Left lung (tissue), 14 donors: Measurements from ENCODE around the gene FARP2. TPM values are rescaled to one million over a fixed set of nuclear protein-coding genes. Genes with fewer than 3 reads are reported as not detected.
A peak's percentile ranks its signal among the peaks of the same experiment; 100 is the strongest.

Source experiments
- ATAC-seq: fragments of 200-7000 bp; cut with Tn5 transposase; one replicate; pipeline ENCODE4 v1.9.1; 2020; ENCODE audit warnings: moderate library complexity
- DNase-seq, 4 donors: peaks; one replicate each; pipeline ENCODE4 v3.0.0-alpha.2; 2013 to 2020
- H3K27ac ChIP-seq, 2 donors: fragments of 200-600 bp; sonication (generic) in 1 of 2; one replicate each; pipeline versions ENCODE4 v1.5.0 to v1.8.0; 2020 to 2021
- H3K27me3 ChIP-seq, 2 donors: fragments of 200-600 bp; sonication (generic) in 1 of 2; one replicate each; pipeline versions ENCODE4 v1.5.0 to v1.8.0; 2020 to 2021
- H3K36me3 ChIP-seq, 2 donors: fragments of 200-600 bp; sonication (generic) in 1 of 2; one replicate each; pipeline versions ENCODE4 v1.5.0 to v1.8.0; 2020 to 2021
- H3K4me1 ChIP-seq, 2 donors: fragments of 200-600 bp; one replicate each; pipeline ENCODE4 v1.8.0; 2021
- H3K4me3 ChIP-seq, 2 donors: fragments of 200-600 bp; sonication (generic) in 1 of 2; one replicate each; pipeline versions ENCODE4 v1.5.0 to v1.8.0; 2020 to 2021; ENCODE audit warnings: mild to moderate bottlenecking in 1 of 2
- H3K9me3 ChIP-seq, 2 donors: fragments of 200-600 bp; sonication (generic) in 1 of 2; one replicate each; pipeline versions ENCODE4 v1.5.0 to v1.8.0; 2020 to 2021
- CTCF ChIP-seq, 2 donors: fragments of 200-600 bp; sonication (generic) in 1 of 2; IDR thresholded peaks; one replicate each; pipeline versions ENCODE4 v1.5.0 to v1.8.0; 2021; ENCODE audit warnings: antibody characterized with exemption in 2 of 2
- intact Hi-C, 2 donors: fragments of 100-400 bp; cut with DNase I; formaldehyde crosslinking; loops; one replicate each; pipeline versions ENCODE4 v1.11.2 to v1.14.2; 2022
- long read RNA-seq, 12 donors: library from polyadenylated mRNA in 2 of 12; unstranded in 2 of 12; transcript quantifications; one replicate each; pipeline ENCODE4 v2.0.0 and lab custom pipeline, GENCODE V29; 2019 to 2026
- polyA plus RNA-seq, 6 donors: library from polyadenylated mRNA; unstranded; fragments of 120-200 nt; gene quantifications; one replicate each; pipeline ENCODE4 v1.2.1, GENCODE V29; 2013; ENCODE audit not compliant: insufficient read length in 6 of 6
- total RNA-seq, 2 donors: library from RNA; stranded (reverse); fragmentation: NEBNext Ultra II Directional; extraction: Animal tissue kit (Norgen Biotek cat#: 25700); gene quantifications; one replicate each; pipeline ENCODE4 v1.2.1, GENCODE V29; 2021
- donor health status: DM: no; HTN: yes; CAD: no.
- donor health status: DM: no; HTN: no; CAD: no.

FARP2 gene
- total RNA-seq: 10 to 100 TPM; 32.2 to 37.0 TPM
- polyA plus RNA-seq: 10 to 100 TPM; 47.4 to 54.8 (median 50.2) TPM
- long read RNA-seq, donor 1, full-length matches to known transcripts: 2 of 122 reads
- long read RNA-seq, donor 1, partial matches to known transcripts: 79 of 122 reads
- long read RNA-seq, donor 1, other reads (novel, unspliced or antisense): 41 of 122 reads
- long read RNA-seq, donor 2, full-length matches to known transcripts: 3 of 117 reads
- long read RNA-seq, donor 2, partial matches to known transcripts: 83 of 117 reads
- long read RNA-seq, donor 2, other reads (novel, unspliced or antisense): 31 of 117 reads
- long read RNA-seq, donor 3, partial matches to known transcripts: 41 of 65 reads
- long read RNA-seq, donor 3, other reads (novel, unspliced or antisense): 23 of 65 reads
- long read RNA-seq, donor 4, partial matches to known transcripts: 0 of 1 reads
- long read RNA-seq, donor 4, other reads (novel, unspliced or antisense): 1 of 1 reads
- long read RNA-seq, donor 5, partial matches to known transcripts: 5 of 6 reads
- long read RNA-seq, donor 5, other reads (novel, unspliced or antisense): 0 of 6 reads
- long read RNA-seq, donor 6: 0 reads
- long read RNA-seq, donor 7, full-length matches to known transcripts: 1 of 1 reads
- long read RNA-seq, donor 7, partial matches to known transcripts: 0 of 1 reads
- long read RNA-seq, donor 7, other reads (novel, unspliced or antisense): 0 of 1 reads
- long read RNA-seq, donor 8, partial matches to known transcripts: 46 of 53 reads
- long read RNA-seq, donor 8, other reads (novel, unspliced or antisense): 5 of 53 reads
- long read RNA-seq, donor 9: 0 reads
- long read RNA-seq, donor 10: 0 reads
- long read RNA-seq, donor 11: 0 reads
- long read RNA-seq, donor 12, full-length matches to known transcripts: 3 of 92 reads
- long read RNA-seq, donor 12, partial matches to known transcripts: 68 of 92 reads
- long read RNA-seq, donor 12, other reads (novel, unspliced or antisense): 21 of 92 reads

GRCh38 chr2:241355983-241356870, at the start of gene FARP2:
Gene FARP2, plus strand, starts transcription at chr2:241356285. Its CDS starts 16,823 bp downstream, at chr2:241373108.
- intact Hi-C loops: no loop called here
- peak; percentile 89 for ATAC-seq
- DNase-seq: peak; percentile 98 to 100 (median 100)
- TF ChIP-seq CTCF (IDR thresholded peaks at IDR 0.05): no peak
- Histone ChIP-seq H3K9me3 (no peaks in the 10 kb centered on the region), H3K4me1 (peaks cover 22 to 37% of the 10 kb centered on the region in 2 donors), H3K27me3 (no peaks in the 10 kb centered on the region), H3K4me3 (peak within 1 kb of the TSS; percentile 82), H3K36me3 (peaks cover 0 to 36% of the 10 kb centered on the region in 2 donors), H3K27ac (peak within 1 kb of the TSS; percentile 73 to 87)

- no peaks in the 10 kb centered on the region for H3K36me3 ChIP-seq
- no peak overlapping the region for H3K4me3 ChIP-seq
- DNase-seq (no peak), ATAC-seq (peak; percentile 39)
- TF ChIP-seq CTCF (IDR thresholded peaks at IDR 0.05): no peak
- peaks cover 11 to 51% of the 10 kb centered on the region in 2 donors for H3K4me1 ChIP-seq
- no peak overlapping the region for H3K27ac ChIP-seq
- H3K9me3 ChIP-seq: no peaks in the 10 kb centered on the region
- intact Hi-C loops: no loop called here
- no peaks in the 10 kb centered on the region for H3K27me3 ChIP-seq
These were observed 49.0 kb upstream of the FARP2 start for GRCh38 chr2:241307055-241307454.

- no peak overlapping the region for H3K4me3 ChIP-seq
- TF ChIP-seq CTCF (IDR thresholded peaks at IDR 0.05): no peak
- intact Hi-C loops: no loop called here
- H3K9me3 ChIP-seq: no peaks in the 10 kb centered on the region
- H3K27ac ChIP-seq: no peak overlapping the region
- H3K27me3 ChIP-seq: no peaks in the 10 kb centered on the region
- ATAC-seq: no peak
- H3K4me1 ChIP-seq: peaks cover 7 to 52% of the 10 kb centered on the region in 2 donors
- no peaks in the 10 kb centered on the region for H3K36me3 ChIP-seq
- DNase-seq: no peak
These were observed 47.8 kb upstream of the FARP2 start for GRCh38 chr2:241308267-241308666.

GRCh38 chr2:241308832-241309500, 47.1 kb upstream of the FARP2 start:
- intact Hi-C loops: no loop called here
- H3K4me3 ChIP-seq: no peak overlapping the region
- H3K36me3 ChIP-seq: no peaks in the 10 kb centered on the region
- H3K4me1 ChIP-seq: peaks cover 2 to 57% of the 10 kb centered on the region in 2 donors
- no peak for ATAC-seq
- H3K9me3 ChIP-seq: no peaks in the 10 kb centered on the region
- H3K27me3 ChIP-seq: no peaks in the 10 kb centered on the region
- no peak for DNase-seq
- no peak for TF ChIP-seq CTCF (IDR thresholded peaks at IDR 0.05)
- H3K27ac ChIP-seq: peak overlapping the region; percentile 5 to 57
